Measurements from ENCODE around the gene PRKAR2B.

GRCh38 chr7:106999023-106999422 is 45.5 kb upstream of the PRKAR2B start:
- no peak for TF ChIP-seq CTCF (IDR thresholded peaks at IDR 0.05; ENCODE audit: low read depth, low read length)
- no peak for TF ChIP-seq EZH2phosphoT487 (IDR thresholded peaks at IDR 0.05; ENCODE audit: low read depth)

Data from OCI-LY3 (cell line).